Activated naive CD4-positive, alpha-beta T cell treated with anti-CD3 and anti-CD28 coated beads, Interleukin-2, amount 50 U/mL, for 24 hours (primary cell): ENCODE measurements around the gene TRIM71.
A peak's percentile ranks its signal among the peaks of the same experiment; 100 is the strongest.
"Not testable (repeated sequence)": the region's sequence is repeated elsewhere in the genome, so short reads cannot be mapped to it uniquely, and the experiment has no call there.

ENCODE experiments used
- H3K27ac Mint-ChIP-seq: one replicate; pipeline ENCODE4 v1.8.0; 2021; ENCODE audit warnings: mild to moderate bottlenecking, mixed read lengths
- H3K27me3 Mint-ChIP-seq: one replicate; pipeline ENCODE4 v1.8.0; 2021; ENCODE audit warnings: mixed read lengths
- H3K36me3 Mint-ChIP-seq: one replicate; pipeline ENCODE4 v1.8.0; 2021; ENCODE audit warnings: mixed read lengths
- H3K4me1 Mint-ChIP-seq: one replicate; pipeline ENCODE4 v1.8.0; 2021; ENCODE audit warnings: mixed read lengths
- H3K4me3 Mint-ChIP-seq: one replicate; pipeline ENCODE4 v1.8.0; 2021; ENCODE audit warnings: mild to moderate bottlenecking, mixed read lengths
- H3K9me3 Mint-ChIP-seq: one replicate; pipeline ENCODE4 v1.8.0; 2021; ENCODE audit warnings: mixed read lengths

Gene TRIM71

DNA sequence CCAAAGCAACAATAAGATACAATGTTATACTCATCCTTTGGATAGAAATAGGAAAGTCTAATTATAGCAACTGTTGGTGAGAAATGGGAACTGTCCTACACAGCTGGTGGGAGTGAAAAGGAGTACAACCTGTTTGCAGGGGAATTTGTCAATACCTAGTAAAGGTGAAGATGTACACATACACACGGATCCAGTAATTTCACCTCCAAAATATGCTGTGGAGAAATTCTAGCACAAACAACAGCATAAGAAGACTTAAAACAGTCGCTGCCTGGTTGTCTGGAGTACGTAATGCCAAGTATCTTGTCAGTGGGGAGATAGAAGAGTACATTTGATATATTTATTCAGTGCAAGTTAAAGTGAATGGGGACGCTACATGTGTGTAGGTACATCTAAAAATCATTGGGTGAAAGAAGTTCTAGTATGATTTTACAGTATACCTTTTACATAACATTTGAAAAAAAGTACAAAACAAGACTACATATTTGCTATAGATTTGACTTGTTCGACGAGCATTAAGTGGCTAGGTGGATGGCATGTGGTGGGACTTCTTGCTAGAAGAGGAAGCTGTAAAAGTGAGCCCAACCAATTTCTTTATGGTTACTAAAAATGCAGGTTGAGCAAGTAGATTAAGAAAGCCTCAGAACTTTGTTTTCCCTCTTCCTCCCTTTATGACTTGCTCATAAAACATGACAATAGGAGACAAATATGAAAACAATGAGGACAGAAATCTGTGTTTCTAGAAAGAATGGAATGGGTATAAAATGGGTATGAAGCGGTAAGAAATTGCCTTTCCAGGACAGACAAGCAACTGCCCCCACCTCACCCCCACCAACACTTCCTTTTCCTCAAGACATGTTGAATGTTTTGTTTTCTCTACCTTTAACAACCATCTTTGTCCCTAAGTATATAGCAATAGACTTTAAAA is 83.5 kb downstream of the TRIM71 start:
- no peaks in the 10 kb centered on the region for H3K4me1 Mint-ChIP-seq
- H3K4me3 Mint-ChIP-seq, result no peak overlapping the region

DNA sequence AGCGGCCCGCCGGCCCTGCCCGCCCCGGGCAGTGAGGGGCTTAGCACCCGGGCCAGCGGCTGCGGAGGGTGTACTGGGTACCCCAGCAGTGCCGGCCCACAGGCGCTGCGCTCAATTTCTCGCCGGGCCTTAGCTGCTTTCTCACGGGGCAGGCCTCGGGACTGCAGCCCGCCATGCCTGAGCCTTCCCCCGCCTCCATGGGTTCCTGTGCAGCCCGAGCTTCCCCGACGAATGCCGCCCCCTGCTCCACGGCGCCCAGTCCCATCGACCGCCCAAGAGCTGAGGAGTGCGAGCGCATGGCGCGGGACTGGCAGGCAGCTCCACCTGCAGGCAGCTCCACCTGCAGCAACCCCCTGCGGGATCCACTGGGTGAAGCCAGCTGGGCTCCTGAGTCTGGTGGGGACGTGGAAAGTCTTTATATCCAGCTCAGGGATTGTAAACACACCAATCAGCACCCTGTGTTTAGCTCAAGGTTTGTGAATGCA is 85.1 kb downstream of the TRIM71 start:
- H3K27ac Mint-ChIP-seq, H3K4me1 Mint-ChIP-seq, H3K36me3 Mint-ChIP-seq, H3K27me3 Mint-ChIP-seq, H3K9me3 Mint-ChIP-seq: not testable (repeated sequence)
- peak overlapping the region; percentile 72 for H3K4me3 Mint-ChIP-seq

More for the DNA sequence above, 83.5 kb downstream of the TRIM71 start:
- H3K9me3 Mint-ChIP-seq, result no peaks in the 10 kb centered on the region
- no peaks in the 10 kb centered on the region for H3K36me3 Mint-ChIP-seq
- H3K27ac Mint-ChIP-seq, result no peak overlapping the region
- H3K27me3 Mint-ChIP-seq, result peaks cover 3% of the 10 kb centered on the region

DNA sequence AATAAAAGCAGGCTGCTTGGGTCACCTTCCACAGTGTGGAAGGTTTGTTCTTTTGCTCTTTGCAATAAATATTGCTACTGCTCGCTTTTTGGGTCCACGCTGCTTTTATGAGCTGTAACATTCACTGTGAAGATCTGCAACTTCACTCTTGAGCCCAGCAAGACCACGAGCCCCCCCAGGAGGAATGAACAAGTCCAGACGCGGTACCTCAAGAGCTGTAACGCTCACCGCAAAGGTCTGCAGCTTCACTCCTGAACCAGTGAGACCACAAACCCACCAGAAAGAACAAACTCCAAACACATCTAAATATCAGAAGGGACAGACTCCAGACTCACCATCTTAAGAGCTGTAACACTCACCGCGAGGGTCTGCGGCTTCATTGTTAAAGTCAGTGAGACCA is 86.2 kb downstream of the TRIM71 start:
- H3K4me1 Mint-ChIP-seq, result no peaks in the 10 kb centered on the region
- H3K4me3 Mint-ChIP-seq, result no peak overlapping the region
- no peaks in the 10 kb centered on the region for H3K36me3 Mint-ChIP-seq

DNA sequence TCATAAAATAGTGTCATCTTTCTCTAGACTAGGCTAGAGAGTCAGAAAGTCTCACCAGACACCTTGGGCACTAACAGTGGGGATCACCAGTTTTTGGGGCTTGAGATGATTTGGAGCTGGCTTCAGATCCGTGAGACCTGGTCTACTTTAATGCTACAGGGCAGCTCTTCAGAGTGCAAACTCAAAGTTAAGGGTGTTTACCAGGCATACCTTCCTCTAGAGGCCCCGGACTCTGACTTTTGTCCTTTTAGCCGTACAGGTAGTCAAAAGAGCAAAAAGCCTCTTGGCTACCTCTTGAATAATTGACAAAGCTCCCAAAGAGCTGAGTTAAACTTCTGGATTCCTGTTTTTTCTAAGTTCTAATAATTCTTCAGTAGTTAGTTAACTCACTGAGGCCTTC is 92.2 kb downstream of the TRIM71 start:
- Mint-ChIP-seq H3K36me3 (no peaks in the 10 kb centered on the region), H3K4me1 (peaks cover 5% of the 10 kb centered on the region), H3K27ac (no peak overlapping the region), H3K27me3 (no peaks in the 10 kb centered on the region), H3K4me3 (no peak overlapping the region), H3K9me3 (no peaks in the 10 kb centered on the region)

More for the DNA sequence above, 86.2 kb downstream of the TRIM71 start:
- Mint-ChIP-seq H3K9me3 (no peaks in the 10 kb centered on the region), H3K27ac (no peak overlapping the region), H3K27me3 (peaks cover 3% of the 10 kb centered on the region)

DNA sequence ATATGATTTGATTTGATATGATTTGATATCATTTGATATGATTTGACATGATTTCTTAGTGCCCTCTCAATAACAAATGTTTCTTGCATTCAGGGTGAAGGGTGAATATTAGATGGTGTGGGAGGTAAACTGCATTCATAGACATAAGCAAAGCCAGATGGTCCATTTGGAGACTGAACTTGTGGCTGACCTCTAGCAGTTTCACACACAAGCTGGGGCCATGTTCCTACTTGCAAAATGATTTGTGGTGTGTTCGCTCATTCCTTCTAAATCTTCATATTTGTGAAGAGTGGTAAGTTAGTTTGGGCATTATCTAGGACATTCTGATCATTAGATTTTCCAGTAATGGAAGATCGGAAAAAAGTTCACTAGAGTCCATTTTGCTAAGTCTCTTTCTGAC is 93.2 kb downstream of the TRIM71 start:
- no peaks in the 10 kb centered on the region for H3K27me3 Mint-ChIP-seq
- H3K4me3 Mint-ChIP-seq, result no peak overlapping the region
- H3K9me3 Mint-ChIP-seq, result no peaks in the 10 kb centered on the region
- H3K27ac Mint-ChIP-seq, result no peak overlapping the region
- peaks cover 5% of the 10 kb centered on the region for H3K4me1 Mint-ChIP-seq
- H3K36me3 Mint-ChIP-seq, result no peaks in the 10 kb centered on the region

DNA sequence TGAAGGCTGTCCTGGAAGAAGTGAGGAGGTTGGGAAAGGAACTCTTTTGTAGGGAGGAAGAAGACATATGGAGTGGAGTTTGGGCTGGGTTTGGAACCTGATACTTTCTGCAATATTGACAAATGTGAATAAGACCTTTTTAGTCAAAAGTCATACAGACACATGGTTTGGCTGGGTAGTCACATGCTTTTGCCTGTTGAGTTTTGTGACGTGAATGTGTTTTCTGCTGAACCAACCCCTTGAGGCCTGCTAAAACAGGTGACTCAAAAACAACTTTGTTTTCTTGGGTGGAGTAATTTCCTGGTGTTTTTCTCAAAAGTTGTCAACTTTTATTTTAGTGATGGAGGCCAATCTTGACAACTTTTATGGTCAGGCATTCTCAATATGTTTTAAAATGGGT is 94.2 kb downstream of the TRIM71 start:
- Mint-ChIP-seq H3K27ac (no peak overlapping the region), H3K4me1 (peaks cover 5% of the 10 kb centered on the region), H3K9me3 (no peaks in the 10 kb centered on the region), H3K36me3 (peaks cover 4% of the 10 kb centered on the region), H3K27me3 (no peaks in the 10 kb centered on the region), H3K4me3 (no peak overlapping the region)

DNA sequence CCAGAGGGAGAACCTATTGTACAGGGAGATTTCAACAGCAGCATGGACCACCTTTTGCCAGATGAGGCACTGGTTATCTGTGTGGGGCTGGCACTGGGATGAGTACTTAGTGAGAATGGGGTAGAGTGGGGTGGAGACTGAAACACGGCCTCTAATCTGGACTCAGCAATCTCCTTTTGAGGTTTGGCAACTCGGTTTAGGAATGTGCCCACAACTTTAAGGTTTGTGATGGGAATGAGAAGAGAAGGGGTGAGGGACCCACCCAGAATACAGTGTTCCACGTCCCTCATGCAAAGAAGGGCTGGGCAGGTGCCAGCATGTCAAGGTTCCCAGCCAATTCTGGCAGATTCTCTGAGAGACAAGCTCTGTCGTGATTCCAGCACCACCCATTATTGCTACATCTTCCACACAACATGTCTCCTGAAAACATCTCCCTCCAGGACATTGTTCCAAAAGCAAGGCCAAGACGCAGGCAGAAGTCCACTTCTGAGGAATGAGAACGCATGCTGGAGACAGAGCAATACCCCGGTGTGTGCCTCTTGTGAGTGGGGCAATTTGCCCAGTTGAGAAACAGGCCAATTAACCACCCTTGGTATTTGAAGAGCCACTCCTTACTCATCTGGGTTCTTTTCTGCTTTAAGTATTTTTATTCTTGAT is 96.1 kb downstream of the TRIM71 start:
- no peak overlapping the region for H3K4me3 Mint-ChIP-seq
- H3K36me3 Mint-ChIP-seq, result peaks cover 4% of the 10 kb centered on the region
- H3K27me3 Mint-ChIP-seq, result no peaks in the 10 kb centered on the region
- no peak overlapping the region for H3K27ac Mint-ChIP-seq
- no peaks in the 10 kb centered on the region for H3K9me3 Mint-ChIP-seq
- peaks cover 5% of the 10 kb centered on the region for H3K4me1 Mint-ChIP-seq

DNA sequence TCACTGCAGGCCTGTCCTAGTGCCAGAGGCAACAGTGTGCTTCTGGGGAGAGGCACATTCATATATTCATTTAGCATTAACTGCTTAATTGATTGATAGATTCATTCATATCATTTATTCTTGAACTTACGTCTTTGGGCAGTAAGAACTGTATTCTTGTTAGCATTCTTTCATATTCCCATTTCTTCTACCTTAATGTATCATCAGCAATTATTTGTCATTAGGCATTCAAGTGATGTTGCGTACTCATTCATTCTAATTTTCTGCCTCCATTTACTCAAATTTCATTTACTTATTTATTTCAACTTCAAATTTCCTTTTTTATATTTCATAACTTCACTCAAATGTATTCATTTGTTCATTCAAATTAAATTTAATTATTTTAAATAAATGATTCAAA is 102.1 kb downstream of the TRIM71 start:
- Mint-ChIP-seq H3K4me1 (no peaks in the 10 kb centered on the region), H3K9me3 (no peaks in the 10 kb centered on the region), H3K4me3 (no peak overlapping the region), H3K27me3 (no peaks in the 10 kb centered on the region), H3K27ac (no peak overlapping the region), H3K36me3 (peaks cover 4% of the 10 kb centered on the region)

DNA sequence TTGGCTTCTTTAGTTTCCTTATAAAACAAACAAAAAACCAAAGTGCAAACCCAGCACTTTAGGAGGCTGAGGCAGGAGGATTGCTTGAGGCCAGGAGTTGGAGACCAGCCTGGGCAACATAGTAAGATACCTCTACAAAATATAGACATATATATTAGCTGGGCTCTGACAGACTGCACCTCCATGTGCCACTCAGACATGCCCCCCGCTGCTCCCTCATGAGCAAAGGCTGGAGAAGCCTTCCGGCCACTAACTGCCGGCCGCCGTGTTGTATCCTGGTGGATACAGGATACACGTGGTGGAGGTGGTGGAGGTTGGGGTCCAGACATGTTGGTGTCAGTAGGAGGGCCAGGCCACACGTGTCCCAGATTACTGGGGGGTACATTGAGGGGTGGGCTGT is 104.3 kb downstream of the TRIM71 start:
- no peaks in the 10 kb centered on the region for H3K36me3 Mint-ChIP-seq
- H3K9me3 Mint-ChIP-seq, result no peaks in the 10 kb centered on the region
- H3K4me1 Mint-ChIP-seq, result no peaks in the 10 kb centered on the region
- no peak overlapping the region for H3K4me3 Mint-ChIP-seq
- no peaks in the 10 kb centered on the region for H3K27me3 Mint-ChIP-seq
- no peak overlapping the region for H3K27ac Mint-ChIP-seq

DNA sequence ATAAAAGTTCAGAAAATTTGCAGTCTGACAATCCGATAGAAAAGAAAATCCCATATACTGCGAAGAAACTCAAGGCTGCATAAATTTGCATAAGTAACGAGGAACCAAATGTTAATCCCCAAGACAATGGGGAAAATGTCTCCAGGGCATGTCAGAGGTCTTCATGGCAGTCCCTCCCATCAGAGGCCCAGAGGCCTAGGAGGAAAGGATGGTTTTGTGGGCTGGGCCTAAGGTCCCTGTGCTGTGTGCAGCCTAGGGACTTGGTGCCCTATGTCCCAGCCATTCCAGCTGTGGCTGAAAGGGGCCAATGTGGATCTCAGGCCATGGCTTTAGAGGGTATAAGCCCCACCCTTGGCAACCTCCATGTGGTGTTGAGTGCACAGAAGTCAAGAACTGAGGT is 112.4 kb downstream of the TRIM71 start:
- Mint-ChIP-seq H3K9me3 (no peaks in the 10 kb centered on the region), H3K36me3 (no peaks in the 10 kb centered on the region), H3K27ac (no peak overlapping the region), H3K4me3 (no peak overlapping the region), H3K4me1 (no peaks in the 10 kb centered on the region), H3K27me3 (peaks cover 13% of the 10 kb centered on the region)

DNA sequence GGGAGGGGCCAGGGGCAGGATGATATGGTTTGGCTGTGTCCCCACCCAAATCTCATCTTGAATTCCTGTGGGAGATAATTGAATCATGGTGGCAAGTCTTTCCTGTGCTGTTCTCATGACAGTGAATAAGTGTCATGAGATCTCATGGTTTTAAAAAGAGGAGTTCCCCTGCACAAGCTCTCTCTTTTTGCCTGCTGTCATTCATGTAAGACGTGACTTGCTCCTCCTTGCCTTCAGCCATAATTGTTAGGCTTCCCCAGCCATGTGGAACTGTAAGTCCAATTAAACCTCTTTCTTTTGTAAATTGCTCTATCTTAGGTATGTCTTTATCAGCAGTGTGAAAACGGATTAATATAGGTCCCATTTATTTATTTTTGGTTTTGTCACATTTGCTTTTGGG is 113.5 kb downstream of the TRIM71 start:
- H3K27me3 Mint-ChIP-seq, result peaks cover 13% of the 10 kb centered on the region
- H3K4me1 Mint-ChIP-seq, H3K4me3 Mint-ChIP-seq, H3K9me3 Mint-ChIP-seq, H3K36me3 Mint-ChIP-seq, H3K27ac Mint-ChIP-seq: not testable (repeated sequence)

DNA sequence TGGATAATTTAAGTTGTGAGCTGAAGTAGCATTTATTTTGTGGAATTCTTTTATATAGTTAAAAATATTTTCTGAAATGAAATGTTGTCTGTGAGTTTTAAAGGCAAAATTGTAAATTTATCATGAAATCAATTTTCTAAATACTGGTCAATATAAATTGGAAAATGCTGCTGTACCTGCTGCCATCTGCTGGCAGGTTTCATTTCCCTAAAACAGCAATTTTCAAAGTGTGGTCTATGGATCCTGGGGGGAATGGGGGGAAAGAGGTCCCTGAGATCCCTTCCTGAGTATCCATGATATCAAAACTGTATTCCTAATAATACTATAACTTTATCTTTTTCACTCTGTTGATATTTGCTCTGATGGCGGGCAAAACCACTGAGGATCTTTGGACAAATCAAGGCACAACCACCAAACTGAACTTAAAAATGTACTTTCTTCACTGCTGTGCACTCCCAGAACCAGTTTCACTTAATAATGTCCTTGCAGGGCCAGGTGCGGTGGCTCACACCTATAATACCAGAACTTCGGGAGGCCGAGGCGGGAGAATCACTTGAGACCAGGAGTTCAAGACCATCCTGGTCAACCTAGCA is 116.4 kb downstream of the TRIM71 start:
- H3K27me3 Mint-ChIP-seq, result peaks cover 5% of the 10 kb centered on the region
- no peak overlapping the region for H3K4me3 Mint-ChIP-seq
- no peaks in the 10 kb centered on the region for H3K4me1 Mint-ChIP-seq
- H3K9me3 Mint-ChIP-seq, result no peaks in the 10 kb centered on the region
- H3K36me3 Mint-ChIP-seq, result no peaks in the 10 kb centered on the region
- H3K27ac Mint-ChIP-seq, result no peak overlapping the region

DNA sequence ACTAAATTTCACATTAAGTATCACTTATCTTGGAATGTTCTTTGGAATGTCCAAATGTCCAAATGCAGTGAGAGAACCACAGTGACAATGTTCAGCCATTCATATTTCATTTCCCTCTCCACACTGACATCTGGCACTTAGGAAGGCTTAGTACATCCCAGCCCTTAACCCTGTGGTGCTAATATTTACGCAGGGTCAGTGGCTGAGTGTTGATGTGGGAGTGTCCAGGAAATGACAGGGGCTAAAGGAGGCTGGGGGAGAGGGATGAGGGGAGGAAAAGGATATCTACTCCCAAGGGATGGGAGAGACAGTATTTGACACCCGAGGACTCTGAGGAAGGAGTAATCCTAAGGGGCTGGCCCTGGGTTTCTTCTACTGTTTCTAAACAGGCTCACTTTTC is 119.5 kb downstream of the TRIM71 start:
- Mint-ChIP-seq H3K4me3 (no peak overlapping the region), H3K27me3 (no peaks in the 10 kb centered on the region), H3K27ac (no peak overlapping the region), H3K9me3 (no peaks in the 10 kb centered on the region), H3K36me3 (no peaks in the 10 kb centered on the region), H3K4me1 (no peaks in the 10 kb centered on the region)

DNA sequence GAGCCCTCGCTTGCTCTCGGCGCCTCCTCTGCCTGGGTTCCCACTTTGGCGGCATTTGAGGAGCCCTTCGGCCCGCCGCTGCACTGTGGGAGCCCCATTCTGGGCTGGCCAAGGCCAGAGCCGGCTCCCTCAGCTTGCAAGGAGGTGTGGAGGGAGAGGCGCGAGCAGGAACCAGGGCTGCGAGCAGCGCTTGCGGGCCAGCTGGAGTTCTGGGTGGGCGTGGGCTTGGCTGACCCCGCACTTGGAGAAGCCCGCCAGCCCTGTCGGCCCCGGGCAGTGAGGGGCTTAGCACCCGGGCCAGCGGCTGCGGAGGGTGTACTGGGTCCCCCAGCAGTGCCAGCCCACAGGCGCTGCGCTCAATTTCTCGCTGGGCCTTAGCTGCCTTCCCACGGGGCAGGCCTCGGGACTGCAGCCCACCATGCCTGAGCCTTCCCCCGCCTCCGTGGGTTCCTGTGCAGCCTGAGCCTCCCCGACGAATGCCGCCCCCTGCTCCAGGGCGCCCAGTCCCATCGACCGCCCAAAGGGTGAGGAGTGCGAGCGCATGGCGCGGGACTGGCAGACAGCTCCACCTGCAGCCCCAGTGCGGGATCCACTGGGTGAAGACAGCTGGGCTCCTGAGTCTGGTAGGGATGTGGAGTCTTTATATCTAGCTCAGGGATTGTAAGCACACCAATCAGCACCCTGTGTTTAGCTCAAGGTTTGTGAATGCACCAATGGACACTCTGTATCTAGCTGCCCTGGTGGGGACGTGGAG is 121.9 kb downstream of the TRIM71 start:
- H3K27me3 Mint-ChIP-seq, H3K27ac Mint-ChIP-seq, H3K4me3 Mint-ChIP-seq, H3K4me1 Mint-ChIP-seq, H3K36me3 Mint-ChIP-seq, H3K9me3 Mint-ChIP-seq: not testable (repeated sequence)

DNA sequence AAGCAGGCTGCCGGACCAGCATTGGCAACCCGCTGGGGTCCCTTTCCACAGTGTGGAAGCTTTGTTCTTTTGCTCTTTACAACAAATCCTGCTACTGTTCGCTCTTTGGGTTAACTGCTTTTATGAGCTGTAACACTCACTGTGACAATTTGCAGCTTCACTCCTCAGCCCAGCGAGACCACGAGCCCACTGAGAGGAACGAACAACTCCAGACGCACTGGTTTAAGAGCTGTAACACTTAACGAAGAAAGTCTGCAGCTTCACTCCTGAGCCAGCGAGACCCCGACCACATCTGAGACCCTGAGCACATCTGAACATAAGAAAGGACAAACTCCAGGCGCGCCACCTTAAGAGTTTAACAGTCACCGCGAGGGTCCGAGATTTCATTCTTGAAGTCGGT is 122.9 kb downstream of the TRIM71 start:
- Mint-ChIP-seq H3K27ac (no peak overlapping the region), H3K27me3 (no peaks in the 10 kb centered on the region), H3K4me3 (no peak overlapping the region), H3K36me3 (no peaks in the 10 kb centered on the region), H3K9me3 (no peaks in the 10 kb centered on the region), H3K4me1 (no peaks in the 10 kb centered on the region)
